GM19452 (cell line): ENCODE results near the gene GALR2.

Experiments
- ATAC-seq: cut with Tn5 transposase; IDR thresholded peaks from one replicate; pipeline ENCODE4 v1.9.1; 2021; ENCODE audit not compliant: unreplicated experiment

GALR2 gene

GRCh38 chr17:76124582-76125390 lies 50.2 kb downstream of the GALR2 start:
- no peak for ATAC-seq

GRCh38 chr17:76125391-76125675 lies 50.8 kb downstream of the GALR2 start:
- ATAC-seq, result no peak

- no peak for ATAC-seq
These were observed 51.3 kb downstream of the GALR2 start for GRCh38 chr17:76125922-76126321.
